Epithelial cell of proximal tubule (primary cell): Measurements from ENCODE around the gene FHIP1A. TPM values are rescaled to one million over a fixed set of nuclear protein-coding genes. Genes with fewer than 3 reads are reported as not detected.
"Not testable (repeated sequence)": the region's sequence is repeated elsewhere in the genome, so short reads cannot be mapped to it uniquely, and the experiment has no call there.

ENCODE experiments used
- DNase-seq: peaks from one replicate; pipeline ENCODE4 v3.0.0-alpha.2; 2011; ENCODE audit warnings: low read depth
- H3K4me3 ChIP-seq: 2 replicates; pipeline ENCODE4 v1.5.1; 2011; ENCODE audit warnings: low read depth, mild to moderate bottlenecking, low read length
- CTCF ChIP-seq: conservative IDR thresholded peaks from 2 replicates; pipeline ENCODE4 v1.5.1; 2012; ENCODE audit warnings: low read depth, mild to moderate bottlenecking, low read length
- total RNA-seq: library from RNA; depleted of rRNA; stranded (reverse); fragments of >200 nt; gene quantifications from 2 replicates; pipeline ENCODE4 v1.2.3, GENCODE V29; 2015

Gene FHIP1A
- total RNA-seq, 1 donor from 2014 or later, result 17.0 TPM

GRCh38 chr4:151389311-151389710 lies 19.7 kb upstream of the FHIP1A start:
- no peak for TF ChIP-seq CTCF
- no peak overlapping the region for H3K4me3 ChIP-seq
- no peak for DNase-seq

GRCh38 chr4:151389799-151390198 lies 19.2 kb upstream of the FHIP1A start:
- H3K4me3 ChIP-seq, DNase-seq: not testable (repeated sequence)

- no peak for DNase-seq
- no peak for TF ChIP-seq CTCF
- H3K4me3 ChIP-seq, result no peak overlapping the region
Observed at GRCh38 chr4:151395873-151396272, 13.1 kb upstream of the FHIP1A start.

GRCh38 chr4:151400343-151400742 lies 8.6 kb upstream of the FHIP1A start:
- TF ChIP-seq CTCF, result no peak
- no peak overlapping the region for H3K4me3 ChIP-seq
- DNase-seq, result no peak

GRCh38 chr4:151401739-151402138 lies 7.2 kb upstream of the FHIP1A start:
- no peak for TF ChIP-seq CTCF
- H3K4me3 ChIP-seq, result no peak overlapping the region
- no peak for DNase-seq

- no peak for DNase-seq
- TF ChIP-seq CTCF, result no peak
- H3K4me3 ChIP-seq, result no peak overlapping the region
Observed at GRCh38 chr4:151402145-151402865, 6.7 kb upstream of the FHIP1A start.

GRCh38 chr4:151403656-151404055 lies 5.3 kb upstream of the FHIP1A start:
- TF ChIP-seq CTCF, result no peak

GRCh38 chr4:151404802-151405201 lies 4.2 kb upstream of the FHIP1A start:
- not testable (repeated sequence) for H3K4me3 ChIP-seq, DNase-seq

More at GRCh38 chr4:151403656-151404055, 5.3 kb upstream of the FHIP1A start:
- DNase-seq, result no peak
- H3K4me3 ChIP-seq, result no peak overlapping the region
